Parathyroid adenoma (tissue), 2 donors: ENCODE results near the gene CCDC142.

Experiments
- H2AFZ ChIP-seq: fragments of 300-600 bp; sonication (generic); one replicate; pipeline ENCODE4 v1.7.0; 2017; ENCODE audit warnings: antibody characterized with exemption, mild to moderate bottlenecking
- H3K27ac ChIP-seq: fragments of 300-600 bp; sonication (generic); one replicate; pipeline ENCODE4 v1.7.0; 2017
- H3K27me3 ChIP-seq: fragments of 300-600 bp; sonication (generic); one replicate; pipeline ENCODE4 v1.7.0; 2017; ENCODE audit warnings: low read length; ENCODE audit not compliant: control insufficient read depth, insufficient read depth
- H3K36me3 ChIP-seq: fragments of 300-600 bp; sonication (generic); one replicate; pipeline ENCODE4 v1.7.0; 2017; ENCODE audit warnings: low read length; ENCODE audit not compliant: control insufficient read depth, insufficient read depth
- H3K4me1 ChIP-seq: fragments of 300-600 bp; sonication (generic); one replicate; pipeline ENCODE4 v1.7.0; 2017; ENCODE audit warnings: control low read depth
- H3K4me2 ChIP-seq: fragments of 300-600 bp; sonication (generic); one replicate; pipeline ENCODE4 v1.7.0; 2017; ENCODE audit warnings: low read length
- H3K4me3 ChIP-seq: fragments of 300-600 bp; sonication (generic); one replicate; pipeline ENCODE4 v1.7.0; 2017; ENCODE audit warnings: low read depth, low read length
- H3K79me2 ChIP-seq: fragments of 300-600 bp; sonication (generic); one replicate; pipeline ENCODE4 v1.7.0; 2017; ENCODE audit warnings: control low read depth
- H3K9ac ChIP-seq: fragments of 300-600 bp; sonication (generic); one replicate; pipeline ENCODE4 v1.7.0; 2017; ENCODE audit warnings: mild to moderate bottlenecking
- H3K9me3 ChIP-seq: fragments of 300-600 bp; sonication (generic); one replicate; pipeline ENCODE4 v1.7.0; 2017; ENCODE audit warnings: low read length; ENCODE audit not compliant: control insufficient read depth
- CTCF ChIP-seq: fragments of 300-600 bp; sonication (generic); IDR thresholded peaks from one replicate; pipeline ENCODE4 v1.7.0; 2017; ENCODE audit warnings: antibody characterized with exemption, mild to moderate bottlenecking
- donor health status: primary hyperparathyroidism.

Gene CCDC142

GRCh38 chr2:74482801-74483674 lies at the start of gene CCDC142, which contains the start of gene TTC31:
Gene CCDC142, minus strand, starts transcription at chr2:74482998. Its CDS starts 161 bp downstream, at chr2:74482837.
Gene TTC31, plus strand, starts transcription at chr2:74483081. Its CDS starts 15 bp downstream, at chr2:74483096.
- H3K9ac ChIP-seq, result peak within 1 kb of the TSS; percentile 1
- H3K4me3 ChIP-seq, result peak within 1 kb of the TSS; percentile 94
- peak; percentile 93 for TF ChIP-seq CTCF
- H3K27ac ChIP-seq, result peak within 1 kb of the TSS; percentile 83
- peak within 1 kb of the TSS; percentile 97 for H3K4me2 ChIP-seq
- H3K79me2 ChIP-seq, result peaks cover 20% of the 10 kb centered on the region
- no peaks in the 10 kb centered on the region for H3K27me3 ChIP-seq
- peak within 1 kb of the TSS; percentile 79 for H2AFZ ChIP-seq
- no peaks in the 10 kb centered on the region for H3K9me3 ChIP-seq
- H3K4me1 ChIP-seq, result no peaks in the 10 kb centered on the region
- H3K36me3 ChIP-seq, result no peaks in the 10 kb centered on the region

DNA sequence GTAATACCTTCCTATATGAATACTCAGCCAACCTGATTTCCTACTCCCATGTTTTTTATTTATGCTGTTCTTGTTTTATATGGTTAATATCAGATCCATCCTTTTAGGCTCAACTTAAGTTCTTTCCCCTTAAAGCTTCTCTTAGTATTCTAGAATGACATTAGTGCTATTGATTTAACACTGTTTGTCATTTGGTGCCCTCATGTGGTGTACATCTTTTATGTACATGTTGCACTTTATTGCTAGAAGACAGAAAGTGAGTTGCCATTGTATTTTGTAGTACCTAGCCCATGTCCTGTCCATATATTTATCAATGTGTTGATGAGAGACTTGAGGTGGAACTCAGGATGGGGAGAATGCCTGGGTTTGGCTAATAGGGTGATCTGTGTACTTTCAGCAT lies 49.4 kb upstream of the CCDC142 start:
- no peak overlapping the region for H3K27ac ChIP-seq
- no peaks in the 10 kb centered on the region for H3K27me3 ChIP-seq
- H3K4me1 ChIP-seq, result peaks cover 5% of the 10 kb centered on the region
- H3K9ac ChIP-seq, result no peak overlapping the region
- H3K4me2 ChIP-seq, result no peak overlapping the region
- TF ChIP-seq CTCF, result peak; percentile 27
- peaks cover 7% of the 10 kb centered on the region for H3K79me2 ChIP-seq
- H3K4me3 ChIP-seq, result no peak overlapping the region
- H3K36me3 ChIP-seq, result no peaks in the 10 kb centered on the region
- no peaks in the 10 kb centered on the region for H3K9me3 ChIP-seq
- H2AFZ ChIP-seq, result no peak overlapping the region

DNA sequence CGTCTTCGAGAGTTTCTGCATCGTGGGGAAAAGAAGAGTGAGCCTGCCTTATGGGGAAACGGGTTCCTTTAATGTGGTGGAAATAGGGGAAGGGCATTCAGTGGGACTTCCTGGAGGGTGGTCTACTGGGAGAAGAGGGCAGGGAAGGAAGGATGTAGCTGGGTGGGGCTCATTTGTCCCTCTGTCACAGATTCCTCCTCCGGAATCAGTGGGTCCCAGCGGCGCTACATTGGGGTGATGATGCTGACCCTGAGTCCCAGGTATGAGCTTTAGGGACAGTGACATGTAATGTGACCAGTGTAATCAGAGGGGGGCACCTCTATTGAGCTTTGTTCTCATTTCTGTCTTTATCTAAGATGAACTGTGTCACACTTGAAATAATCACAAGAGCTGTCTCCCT lies 48.9 kb upstream of the CCDC142 start:
- no peak overlapping the region for H2AFZ ChIP-seq
- no peak overlapping the region for H3K4me3 ChIP-seq
- no peaks in the 10 kb centered on the region for H3K9me3 ChIP-seq
- no peak overlapping the region for H3K4me2 ChIP-seq
- no peaks in the 10 kb centered on the region for H3K27me3 ChIP-seq
- H3K36me3 ChIP-seq, result no peaks in the 10 kb centered on the region
- no peak overlapping the region for H3K27ac ChIP-seq
- no peak for TF ChIP-seq CTCF
- peaks cover 7% of the 10 kb centered on the region for H3K79me2 ChIP-seq
- peaks cover 5% of the 10 kb centered on the region for H3K4me1 ChIP-seq
- H3K9ac ChIP-seq, result no peak overlapping the region

DNA sequence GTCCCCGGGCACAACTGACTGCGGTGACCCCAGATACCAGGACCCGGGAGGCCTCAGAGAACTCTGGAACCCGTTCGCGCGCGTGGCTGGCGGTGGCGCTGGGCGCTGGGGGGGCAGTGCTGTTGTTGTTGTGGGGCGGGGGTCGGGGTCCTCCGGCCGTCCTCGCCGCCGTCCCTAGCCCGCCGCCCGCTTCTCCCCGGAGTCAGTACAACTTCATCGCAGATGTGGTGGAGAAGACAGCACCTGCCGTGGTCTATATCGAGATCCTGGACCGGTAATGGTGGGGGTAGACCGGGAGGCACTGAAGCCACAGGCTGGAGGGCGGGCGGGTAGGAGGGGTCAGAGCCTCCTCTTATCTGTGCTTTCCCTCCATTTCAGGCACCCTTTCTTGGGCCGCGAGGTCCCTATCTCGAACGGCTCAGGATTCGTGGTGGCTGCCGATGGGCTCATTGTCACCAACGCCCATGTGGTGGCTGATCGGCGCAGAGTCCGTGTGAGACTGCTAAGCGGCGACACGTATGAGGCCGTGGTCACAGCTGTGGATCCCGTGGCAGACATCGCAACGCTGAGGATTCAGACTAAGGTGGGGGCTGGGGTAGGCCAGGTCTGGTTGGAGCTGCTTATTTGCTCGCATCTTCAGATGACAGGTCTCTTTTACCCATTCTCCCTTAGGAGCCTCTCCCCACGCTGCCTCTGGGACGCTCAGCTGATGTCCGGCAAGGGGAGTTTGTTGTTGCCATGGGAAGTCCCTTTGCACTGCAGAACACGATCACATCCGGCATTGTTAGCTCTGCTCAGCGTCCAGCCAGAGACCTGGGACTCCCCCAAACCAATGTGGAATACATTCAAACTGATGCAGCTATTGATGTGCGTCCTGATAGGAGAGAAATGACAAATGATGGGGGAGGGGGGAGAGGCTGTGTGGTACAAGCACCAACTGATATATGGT lies 47.7 kb upstream of the CCDC142 start:
- Histone ChIP-seq H3K9ac (no peak overlapping the region), H3K4me2 (peak overlapping the region; percentile 85)
- TF ChIP-seq CTCF, result no peak

More for the DNA sequence above, 47.7 kb upstream of the CCDC142 start:
- Histone ChIP-seq H3K79me2 (peaks cover 7% of the 10 kb centered on the region), H3K27ac (peak overlapping the region; percentile 82), H3K27me3 (no peaks in the 10 kb centered on the region), H3K4me3 (peak overlapping the region; percentile 83), H3K9me3 (no peaks in the 10 kb centered on the region), H3K4me1 (peaks cover 5% of the 10 kb centered on the region), H2AFZ (peak overlapping the region; percentile 95), H3K36me3 (no peaks in the 10 kb centered on the region)
